NCI-H524 (cell line): Measurements from ENCODE around the gene KCNQ5.

Source experiments
- DNase-seq, 2 experiments: peaks; one replicate each; lab custom pipeline; 2025; lab: John Stamatoyannopoulos, UW

KCNQ5 gene

DNA sequence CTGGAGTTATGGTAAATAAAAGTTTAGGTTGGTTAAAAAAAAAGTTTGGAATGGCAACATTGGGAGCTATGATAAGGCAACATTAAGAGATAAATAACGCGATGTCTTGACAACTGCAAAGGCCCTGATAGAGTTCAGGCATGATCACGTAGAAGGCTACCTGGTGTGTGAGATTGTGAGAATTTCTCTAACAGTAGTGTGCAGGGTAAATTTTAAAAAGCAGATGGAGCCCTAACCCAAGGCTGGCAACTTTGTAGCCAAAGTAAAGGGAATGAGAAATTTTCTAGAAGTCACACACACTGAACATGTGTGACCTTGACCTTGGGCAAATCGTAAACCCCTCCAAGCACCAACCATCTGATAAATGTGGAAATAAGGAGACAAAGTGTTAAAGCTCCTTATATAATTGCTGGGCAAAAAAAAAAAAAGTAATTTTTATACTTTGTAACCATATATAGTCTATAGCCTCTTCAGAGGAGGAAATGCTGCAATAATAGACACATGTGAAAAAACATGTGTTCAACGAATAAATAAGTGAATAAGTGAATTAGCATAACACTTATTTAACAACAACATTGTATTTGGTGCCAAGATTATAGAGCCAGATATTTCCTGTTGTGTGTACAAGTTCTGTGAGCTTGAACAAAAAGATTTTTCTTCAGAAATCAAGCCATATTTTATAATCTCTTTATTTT is 18.2 kb downstream of the KCNQ5 start:
- DNase-seq = no peak

DNA sequence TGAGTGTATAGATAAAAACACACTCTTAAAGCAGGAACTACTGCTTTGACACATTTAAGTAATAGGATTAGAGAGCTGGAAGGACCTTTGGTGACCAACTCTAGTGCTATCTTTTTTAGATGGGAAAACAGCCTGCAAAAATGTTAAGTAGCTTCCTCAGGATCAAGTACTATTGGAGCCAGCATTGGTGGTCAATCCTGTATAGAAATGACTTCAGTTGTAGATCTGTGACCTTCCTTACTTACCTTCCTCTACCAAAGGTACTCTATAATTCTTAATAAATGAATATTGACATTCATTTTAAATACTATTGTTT is 18.7 kb downstream of the KCNQ5 start:
- no peak for DNase-seq

- no peak for DNase-seq
Measured at GRCh38 chr6:72642435-72642834, 20.6 kb downstream of the KCNQ5 start.

DNA sequence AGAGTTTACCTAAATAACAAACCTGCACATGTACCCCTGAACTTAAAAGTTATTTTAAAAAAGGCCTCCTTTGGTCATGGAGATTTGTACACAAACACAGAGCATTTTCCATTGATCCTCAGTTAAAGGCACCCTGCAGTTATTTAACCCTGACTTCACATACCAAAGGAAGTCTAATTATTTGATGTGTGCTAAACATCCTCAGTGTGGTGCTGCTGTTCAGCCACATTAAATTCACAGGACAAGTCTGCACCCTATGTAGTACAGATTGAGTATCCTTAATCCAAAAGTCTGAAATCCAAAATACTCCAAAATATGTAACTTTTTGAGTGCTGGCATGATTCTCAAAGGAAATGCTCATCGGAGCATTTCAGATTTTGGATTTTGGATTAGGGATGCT is 21.4 kb downstream of the KCNQ5 start:
- no peak for DNase-seq

- no peak for DNase-seq
Measured at GRCh38 chr6:72646604-72647485, 25.0 kb downstream of the KCNQ5 start.

- no peak for DNase-seq
Measured at GRCh38 chr6:72647489-72647888, 25.6 kb downstream of the KCNQ5 start.

DNA sequence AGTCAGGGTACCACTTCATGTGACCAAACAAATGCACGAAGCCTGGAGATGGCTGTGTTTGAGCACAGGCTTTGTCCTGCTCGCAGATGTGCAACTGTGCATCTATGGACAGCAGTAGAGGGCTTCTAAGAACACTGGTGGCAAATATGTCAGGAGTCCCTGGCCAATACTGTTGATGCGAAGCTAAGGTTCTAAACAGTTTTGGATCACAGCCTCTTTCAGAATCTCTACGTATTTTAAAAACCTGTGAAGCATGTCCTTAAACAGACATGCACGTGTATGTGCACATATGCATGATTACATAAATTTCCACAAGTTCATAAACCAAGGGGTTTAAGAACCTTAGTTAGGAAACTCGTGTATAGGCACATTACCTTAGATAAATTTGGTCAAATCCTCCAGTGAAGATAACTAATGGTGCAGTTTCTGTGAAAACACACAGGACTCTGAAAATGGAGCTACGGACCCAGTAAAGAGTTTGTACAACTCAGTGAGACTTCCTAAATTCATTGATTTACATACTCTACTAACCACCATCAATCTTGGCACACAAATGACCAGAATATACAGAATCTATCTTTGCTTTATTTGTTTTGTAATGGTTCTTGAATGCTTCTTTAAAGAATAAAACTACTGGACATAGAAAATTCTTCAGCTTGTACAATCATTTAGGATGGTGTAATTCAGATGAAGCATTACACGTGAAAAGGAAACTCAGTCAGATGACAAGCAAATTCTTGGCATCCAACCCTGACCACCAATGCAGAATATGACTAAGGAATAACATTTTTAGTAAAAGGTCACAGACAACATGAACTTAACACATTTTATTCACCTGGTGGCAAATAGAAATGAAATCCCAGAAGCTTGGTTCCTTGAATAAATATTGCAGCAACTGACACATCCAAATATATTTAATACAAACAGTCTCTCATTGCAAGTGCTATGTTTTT is 27.4 kb downstream of the KCNQ5 start:
- no peak for DNase-seq

- DNase-seq = no peak
Measured at GRCh38 chr6:72650081-72650745, 28.3 kb downstream of the KCNQ5 start.

GRCh38 chr6:72651174-72651573 is 29.3 kb downstream of the KCNQ5 start:
- DNase-seq = peak; percentile 54 to 72

DNA sequence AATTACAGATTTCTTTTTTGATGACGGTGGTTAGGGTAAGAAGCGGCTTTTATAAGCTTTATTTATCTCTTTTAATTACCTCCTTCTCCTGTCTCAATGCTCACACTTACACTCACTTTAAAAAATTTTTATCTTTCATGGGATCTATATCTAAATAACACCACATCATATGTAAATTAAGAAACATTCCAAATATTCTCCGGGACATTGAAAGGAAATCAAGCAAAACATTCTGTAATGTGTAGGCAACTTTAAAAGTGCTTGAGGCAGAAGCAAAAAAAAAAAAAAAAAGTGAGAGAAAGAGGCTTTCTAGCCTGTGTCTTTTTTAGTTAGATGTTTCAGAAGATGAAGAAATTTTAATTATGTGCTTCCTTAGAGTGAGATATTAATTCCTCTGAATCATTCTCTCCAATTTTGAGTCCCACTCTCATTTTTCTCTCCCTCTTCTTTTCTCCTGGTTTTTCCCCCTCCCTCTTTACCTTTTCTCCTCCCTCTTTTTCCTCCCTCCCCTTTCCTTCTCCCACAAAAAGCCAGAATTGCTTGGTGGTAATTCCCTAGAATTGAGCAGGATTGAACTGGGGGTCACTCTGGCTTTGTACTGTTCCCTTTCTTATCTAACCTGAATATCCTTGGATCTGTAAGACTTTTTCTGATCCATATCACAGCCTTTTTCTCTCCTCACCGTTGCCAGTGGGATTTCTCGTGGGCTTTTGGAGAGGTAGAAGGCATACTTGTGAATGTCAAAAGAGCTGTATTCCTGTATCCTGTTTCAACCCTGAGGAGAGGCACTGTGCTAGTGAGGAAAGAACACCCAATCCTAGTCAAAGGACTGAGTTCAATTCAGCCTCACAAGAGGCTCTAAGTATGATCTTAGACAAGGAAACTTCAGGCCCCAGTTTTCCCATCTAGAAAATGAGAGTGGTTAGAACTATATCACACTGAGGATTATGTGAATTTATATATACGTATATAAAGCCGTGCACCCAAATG is 30.4 kb downstream of the KCNQ5 start:
- no peak for DNase-seq

DNA sequence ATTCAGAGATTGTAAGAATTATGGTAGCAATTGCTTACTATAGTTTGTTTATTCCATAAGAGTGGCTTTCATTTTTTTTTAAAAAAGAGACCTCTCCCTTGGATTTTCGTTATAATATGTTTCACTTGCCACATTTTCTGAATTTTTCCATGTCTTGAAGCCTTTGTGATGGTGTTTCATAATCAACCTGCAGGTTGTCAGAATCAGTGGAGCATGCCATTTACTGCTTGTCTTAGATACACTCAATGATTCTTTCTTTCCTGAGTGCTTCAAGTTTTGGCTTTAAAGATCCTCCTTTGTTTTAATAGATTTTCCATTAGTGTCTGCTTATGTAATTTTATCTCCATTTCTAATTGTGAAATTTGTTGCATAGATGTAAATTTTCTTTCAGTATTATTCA is 31.2 kb downstream of the KCNQ5 start:
- DNase-seq = no peak

DNA sequence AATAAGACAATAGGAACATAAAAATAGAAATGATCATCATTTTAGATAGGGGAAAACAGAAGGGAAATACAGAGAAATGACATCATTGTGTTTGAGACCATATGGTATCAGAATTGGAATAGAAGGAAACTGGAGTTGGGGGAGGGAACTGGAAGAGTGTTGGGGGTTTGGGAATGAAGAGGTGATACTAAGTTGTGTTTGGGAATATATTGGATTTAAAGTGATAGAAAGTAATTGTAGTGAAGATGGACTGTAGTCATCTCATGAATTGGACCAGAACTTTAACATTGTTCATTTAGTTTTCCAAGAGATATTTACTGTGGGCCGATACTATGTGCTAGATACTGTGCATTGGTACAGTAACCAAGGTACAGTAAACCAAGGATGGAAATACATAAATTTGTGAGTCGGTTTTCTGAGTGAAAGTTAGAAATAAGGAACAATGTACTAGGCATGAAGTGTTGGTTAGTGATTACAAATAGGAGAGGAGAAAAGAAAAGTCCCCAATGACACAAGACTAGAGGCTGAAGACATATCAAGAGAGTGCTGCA is 32.3 kb downstream of the KCNQ5 start:
- DNase-seq = no peak

DNA sequence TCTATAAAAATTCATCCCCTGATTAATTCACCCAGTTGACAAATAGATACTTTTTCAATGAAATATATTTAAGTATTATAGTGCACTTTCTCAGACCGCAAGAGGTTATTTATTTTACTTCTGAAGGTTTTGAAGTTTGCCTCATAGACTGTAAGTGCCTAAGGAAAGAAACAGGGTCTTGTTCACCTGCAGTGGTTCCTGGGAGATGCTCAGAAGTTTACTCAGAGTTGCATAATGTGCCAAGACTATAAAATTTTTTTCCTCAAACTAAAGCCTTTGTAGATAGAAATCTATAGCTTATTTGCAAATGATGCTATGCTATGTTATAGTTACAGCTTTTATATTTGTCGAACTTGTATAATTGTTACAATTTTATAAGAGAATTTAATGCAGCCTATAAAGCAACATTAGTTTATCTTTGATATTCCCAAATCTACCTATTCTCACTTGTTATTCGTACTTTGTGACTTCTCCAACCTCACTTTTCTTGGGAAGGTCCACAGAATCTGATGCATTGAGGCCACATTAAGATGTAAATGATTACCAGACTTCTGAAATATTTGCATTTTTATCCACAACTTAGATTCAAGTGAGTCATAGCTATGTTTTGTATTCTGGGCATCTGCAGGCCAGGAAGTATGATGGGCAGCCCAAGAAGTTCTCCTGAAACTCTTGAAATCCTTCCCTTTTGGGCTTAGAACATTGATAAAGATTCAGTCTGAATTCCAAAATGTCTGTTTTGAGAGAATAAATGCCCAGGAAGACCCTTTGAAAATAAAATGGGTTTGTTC is 35.7 kb downstream of the KCNQ5 start:
- DNase-seq = no peak

GRCh38 chr6:72659754-72660153 is 37.9 kb downstream of the KCNQ5 start:
- DNase-seq = no peak

- no peak for DNase-seq
Measured at GRCh38 chr6:72661411-72661810, 39.5 kb downstream of the KCNQ5 start.

- no peak for DNase-seq
Measured at GRCh38 chr6:72665599-72665998, 43.7 kb downstream of the KCNQ5 start.

GRCh38 chr6:72669324-72669723 is 47.5 kb downstream of the KCNQ5 start:
- peak; percentile 11 to 33 for DNase-seq

- peak; percentile 77 to 95 for DNase-seq
Measured at GRCh38 chr6:72672906-72673305, 51.0 kb downstream of the KCNQ5 start.

DNA sequence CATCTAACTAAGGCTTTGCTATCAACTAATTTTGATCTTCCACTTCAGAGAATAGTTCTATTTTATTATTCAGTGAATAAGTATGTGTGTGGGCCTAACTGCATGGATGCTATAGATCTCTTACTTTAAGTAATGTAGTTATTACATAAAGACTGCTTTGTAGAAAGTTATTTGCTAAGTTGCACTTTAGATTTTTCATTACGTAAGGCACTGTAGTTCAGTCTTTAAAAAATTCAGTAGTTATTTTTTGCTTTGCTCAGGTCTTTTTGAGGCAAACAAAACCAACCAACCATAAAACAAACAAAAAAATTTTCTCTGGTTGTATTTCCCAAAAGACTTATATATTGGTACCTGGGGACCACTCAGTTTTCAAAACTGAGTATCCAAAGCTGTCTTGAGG is 53.0 kb downstream of the KCNQ5 start:
- DNase-seq = no peak

GRCh38 chr6:72675396-72675795 is 53.5 kb downstream of the KCNQ5 start:
- DNase-seq = no peak
